Cardiac fibroblast (primary cell): ENCODE measurements around the gene PDGFRB.

Source experiments
- DNase-seq, 2 donors: peaks; one replicate each; pipeline versions ENCODE4 v3.0.0 to v3.0.0-alpha.2; 2010; ENCODE audit warnings: low read depth in 2 of 2
- H3K4me3 ChIP-seq, 2 donors: replicated peaks in 1 of 2; 1 replicate in 1 of 2; 2 replicates in 1 of 2; pipeline ENCODE4 v1.5.1; 2011; ENCODE audit warnings: low read depth in 2 of 2, low read length in 2 of 2, mild to moderate bottlenecking in 2 of 2, moderate library complexity in 1 of 2
- CTCF ChIP-seq: IDR thresholded peaks from one replicate; pipeline ENCODE4 v1.5.1; 2011; ENCODE audit warnings: low read depth, mild to moderate bottlenecking, low read length, inconsistent platforms

PDGFRB gene

GRCh38 chr5:150183436-150183835 lies 27.8 kb upstream of the PDGFRB start:
- DNase-seq = no peak
- no peak for TF ChIP-seq CTCF
- no peak overlapping the region for H3K4me3 ChIP-seq

GRCh38 chr5:150182774-150183173 lies 27.1 kb upstream of the PDGFRB start:
- TF ChIP-seq CTCF = no peak
- no peak for DNase-seq
- no peak overlapping the region for H3K4me3 ChIP-seq

GRCh38 chr5:150181766-150182545 lies 26.3 kb upstream of the PDGFRB start:
- no peak for TF ChIP-seq CTCF
- H3K4me3 ChIP-seq = no peak overlapping the region
- no peak for DNase-seq

DNA sequence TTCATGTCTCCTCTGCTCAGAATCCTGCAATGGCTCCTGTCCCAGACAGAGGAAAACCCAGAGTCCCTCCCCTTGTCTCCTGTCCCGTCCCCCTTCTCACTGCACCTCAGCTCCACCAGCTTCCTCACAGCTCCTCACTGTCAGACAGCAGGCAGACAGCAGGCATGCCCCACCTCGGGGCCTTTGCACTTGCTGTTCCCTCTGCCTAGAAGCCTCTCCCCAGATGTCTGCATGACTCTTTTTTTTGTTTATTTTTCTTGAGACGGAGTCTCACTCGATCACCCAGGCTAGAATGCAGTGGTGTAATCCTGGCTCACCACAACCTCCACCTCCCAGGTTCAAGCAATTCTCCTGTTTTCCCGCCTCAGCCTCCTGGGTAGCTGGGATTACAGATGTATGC lies 25.4 kb upstream of the PDGFRB start:
- H3K4me3 ChIP-seq = no peak overlapping the region
- peak in 1 of 2 donors; percentile 45 for DNase-seq
- no peak for TF ChIP-seq CTCF

- TF ChIP-seq CTCF = no peak
- peak; percentile 13 to 91 for DNase-seq
- no peak overlapping the region for H3K4me3 ChIP-seq
Measured at GRCh38 chr5:150180241-150181026, 24.8 kb upstream of the PDGFRB start.

GRCh38 chr5:150179019-150179620 lies 23.5 kb upstream of the PDGFRB start:
- no peak for TF ChIP-seq CTCF
- DNase-seq = no peak
- H3K4me3 ChIP-seq = no peak overlapping the region
